DOHH2 (cell line): ENCODE measurements around the gene CDKAL1.

Source experiments
- H3F3A ChIP-seq: fragments of 200-600 bp; sonication (generic), shearing (Covaris generic); 2 replicates; pipeline ENCODE4 v1.6.0; 2016; ENCODE audit warnings: antibody characterized with exemption, mild to moderate bottlenecking; ENCODE audit not compliant: control insufficient read depth, insufficient read depth
- H3K27ac ChIP-seq: fragments of 200-600 bp; sonication (generic); 2 replicates; pipeline ENCODE4 v1.5.1; 2014; ENCODE audit warnings: low read depth, mild to moderate bottlenecking, low read length, moderate library complexity
- H3K27me3 ChIP-seq: fragments of 200-600 bp; sonication (generic); 2 replicates; pipeline ENCODE4 v1.6.1; 2014; ENCODE audit warnings: mild to moderate bottlenecking, low read length, mixed read lengths; ENCODE audit not compliant: control insufficient read depth
- H3K36me3 ChIP-seq: fragments of 200-600 bp; sonication (generic); 2 replicates; pipeline ENCODE4 v1.6.1; 2014; ENCODE audit warnings: mild to moderate bottlenecking, low read length, moderate library complexity, mixed read lengths; ENCODE audit not compliant: control insufficient read depth
- H3K4me1 ChIP-seq: fragments of 200-600 bp; sonication (generic); 2 replicates; pipeline ENCODE4 v1.6.1; 2014; ENCODE audit warnings: mild to moderate bottlenecking, low read length, mixed read lengths; ENCODE audit not compliant: control insufficient read depth
- H3K4me2 ChIP-seq: fragments of 200-600 bp; sonication (generic); 2 replicates; pipeline ENCODE4 v1.6.0; 2014; ENCODE audit warnings: mild to moderate bottlenecking, low read length, moderate library complexity
- H3K4me3 ChIP-seq: fragments of 200-600 bp; sonication (generic); 2 replicates; pipeline ENCODE4 v1.5.1; 2014; ENCODE audit warnings: mild to moderate bottlenecking, low read length, mixed read lengths
- H3K79me2 ChIP-seq: fragments of 200-600 bp; sonication (generic); 2 replicates; pipeline ENCODE4 v1.6.1; 2014; ENCODE audit warnings: mild to moderate bottlenecking, low read length, mixed read lengths; ENCODE audit not compliant: control insufficient read depth
- H3K9me2 ChIP-seq: fragments of 200-600 bp; sonication (generic); replicated peaks from 2 replicates; pipeline ENCODE4 v1.6.1; 2014; ENCODE audit warnings: mild to moderate bottlenecking, low read length, mixed read lengths; ENCODE audit not compliant: control insufficient read depth
- H3K9me3 ChIP-seq: fragments of 200-600 bp; sonication (generic); 2 replicates; pipeline ENCODE4 v1.6.1; 2014; ENCODE audit warnings: antibody characterized with exemption, low read length, mixed read lengths; ENCODE audit not compliant: control insufficient read depth, insufficient read depth
- H4K20me1 ChIP-seq: fragments of 200-600 bp; sonication (generic); 2 replicates; pipeline ENCODE4 v1.6.0; 2014; ENCODE audit warnings: low read depth, mild to moderate bottlenecking, antibody characterized with exemption, low read length, moderate library complexity; ENCODE audit not compliant: control insufficient read depth, insufficient read depth
- CTCF ChIP-seq: fragments of 200-600 bp; sonication (generic); IDR thresholded peaks from one replicate; pipeline ENCODE4 v1.5.1; 2014; ENCODE audit warnings: antibody characterized with exemption, mild to moderate bottlenecking, low read depth, low read length; ENCODE audit not compliant: poor library complexity, severe bottlenecking
- EZH2phosphoT487 ChIP-seq: fragments of 200-600 bp; sonication (generic); IDR thresholded peaks from 2 replicates; pipeline ENCODE4 v1.6.1; 2017; ENCODE audit warnings: borderline replicate concordance, mild to moderate bottlenecking, antibody characterized with exemption, low read length, moderate library complexity, mixed read lengths

CDKAL1 gene

DNA sequence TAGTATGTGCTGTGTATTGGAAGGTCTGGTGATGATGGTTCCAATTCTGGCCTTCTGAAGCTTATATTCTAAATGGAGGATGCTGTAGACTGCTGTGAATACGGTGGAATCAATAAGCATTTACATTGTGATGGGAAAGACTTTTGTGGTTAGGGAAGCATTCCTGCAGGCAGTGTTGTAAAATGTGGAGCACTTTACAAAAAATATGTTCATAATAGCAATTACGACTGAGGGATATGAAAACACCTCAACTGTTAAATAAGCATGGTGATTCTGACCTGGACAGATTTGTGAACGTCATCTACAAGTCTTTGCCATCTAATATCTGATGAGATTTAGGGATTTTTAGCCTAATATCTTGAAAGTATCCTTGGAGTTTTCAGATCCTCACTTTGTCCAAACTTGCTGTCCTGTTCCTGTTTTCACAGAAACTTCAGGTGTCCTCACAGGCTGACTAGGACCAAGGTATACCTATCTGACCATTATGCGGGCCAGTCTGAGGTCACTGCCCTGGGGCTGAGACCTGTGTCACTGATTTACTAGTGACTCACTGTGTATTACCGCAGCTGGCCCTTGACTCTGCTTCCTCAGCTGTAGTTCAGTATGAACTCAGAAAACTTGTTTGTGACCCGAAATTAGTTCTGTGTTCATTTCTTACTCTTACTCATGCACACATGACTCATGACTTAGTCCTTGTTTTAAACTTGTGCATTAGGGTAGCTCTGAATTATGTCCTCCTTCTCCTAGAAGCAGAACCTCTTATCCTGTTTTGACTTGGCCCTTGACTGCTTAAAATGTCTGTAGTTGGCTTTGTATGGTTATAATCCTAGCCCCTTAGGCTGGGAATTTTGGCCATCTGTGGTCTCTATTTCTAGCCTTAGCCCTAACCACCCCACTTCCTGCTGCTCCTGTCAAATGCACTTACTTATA is 343.0 kb downstream of the CDKAL1 start:
- Histone ChIP-seq H3K27me3 (no peaks in the 10 kb centered on the region), H3K9me2 (no peaks in the 10 kb centered on the region), H3K4me3 (no peak overlapping the region), H3K27ac (no peak overlapping the region), H3K36me3 (no peaks in the 10 kb centered on the region), H3F3A (no peaks in the 10 kb centered on the region), H4K20me1 (no peaks in the 10 kb centered on the region), H3K9me3 (no peaks in the 10 kb centered on the region), H3K4me1 (no peaks in the 10 kb centered on the region), H3K79me2 (no peaks in the 10 kb centered on the region), H3K4me2 (no peak overlapping the region)
- no peak for TF ChIP-seq CTCF
- no peak for TF ChIP-seq EZH2phosphoT487

GRCh38 chr6:20879121-20879520 is 344.9 kb downstream of the CDKAL1 start:
- no peaks in the 10 kb centered on the region for H3K4me1 ChIP-seq
- H3K27ac ChIP-seq = no peak overlapping the region
- H3K9me2 ChIP-seq = no peaks in the 10 kb centered on the region
- H4K20me1 ChIP-seq = no peaks in the 10 kb centered on the region
- no peak overlapping the region for H3K4me2 ChIP-seq
- TF ChIP-seq CTCF (no peak), EZH2phosphoT487 (no peak)
- H3K9me3 ChIP-seq = no peaks in the 10 kb centered on the region
- H3K4me3 ChIP-seq = no peak overlapping the region
- no peaks in the 10 kb centered on the region for H3K79me2 ChIP-seq
- no peaks in the 10 kb centered on the region for H3K36me3 ChIP-seq
- no peaks in the 10 kb centered on the region for H3F3A ChIP-seq
- H3K27me3 ChIP-seq = no peaks in the 10 kb centered on the region

DNA sequence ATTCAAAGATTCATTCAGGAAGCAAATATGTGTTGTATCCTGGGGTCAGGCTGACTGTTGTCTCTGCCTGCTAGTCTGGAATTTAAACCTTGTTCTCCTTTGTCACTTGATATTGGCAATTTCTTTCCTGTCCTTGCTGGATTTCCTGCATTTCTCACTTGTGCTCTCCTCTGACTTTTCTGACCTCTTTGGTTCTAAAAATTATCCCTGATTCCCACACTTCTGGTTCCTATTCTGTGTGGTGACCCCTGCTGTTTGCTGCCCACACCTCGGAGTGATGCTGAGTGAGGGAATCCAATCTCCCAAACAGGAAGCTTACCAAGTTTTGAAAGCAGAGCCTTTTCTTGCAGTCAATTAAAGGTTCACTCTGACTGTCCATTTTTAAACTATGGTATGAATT is 345.3 kb downstream of the CDKAL1 start:
- H3K9me2 ChIP-seq = no peaks in the 10 kb centered on the region
- no peak overlapping the region for H3K4me3 ChIP-seq
- no peaks in the 10 kb centered on the region for H3K9me3 ChIP-seq
- no peak for TF ChIP-seq EZH2phosphoT487
- TF ChIP-seq CTCF = no peak
- no peaks in the 10 kb centered on the region for H4K20me1 ChIP-seq
- H3K27ac ChIP-seq = no peak overlapping the region
- H3F3A ChIP-seq = no peaks in the 10 kb centered on the region
- no peaks in the 10 kb centered on the region for H3K4me1 ChIP-seq
- H3K4me2 ChIP-seq = no peak overlapping the region
- no peaks in the 10 kb centered on the region for H3K79me2 ChIP-seq
- H3K27me3 ChIP-seq = no peaks in the 10 kb centered on the region
- H3K36me3 ChIP-seq = no peaks in the 10 kb centered on the region
